GM12865 (cell line): ENCODE measurements around the gene ROR2.
"Not testable (repeated sequence)": the region's sequence is repeated elsewhere in the genome, so short reads cannot be mapped to it uniquely, and the experiment has no call there.

ENCODE experiments used
- DNase-seq: peaks from one replicate; pipeline ENCODE4 v3.0.0; 2010; ENCODE audit warnings: low read depth
- H3K4me3 ChIP-seq: 2 replicates; pipeline ENCODE4 v1.5.1; 2011; ENCODE audit warnings: mild to moderate bottlenecking, low read depth, low read length, control low read depth
- CTCF ChIP-seq: IDR thresholded peaks from 2 replicates; pipeline ENCODE4 v1.5.1; 2011; ENCODE audit warnings: low read length, control low read depth, low read depth, inconsistent platforms; ENCODE audit not compliant: insufficient read depth; ENCODE audit errors: missing control alignments

Gene ROR2

GRCh38 chr9:91644433-91644832, 305.6 kb downstream of the ROR2 start:
- DNase-seq: no peak
- no peak overlapping the region for H3K4me3 ChIP-seq
- TF ChIP-seq CTCF: no peak

DNA sequence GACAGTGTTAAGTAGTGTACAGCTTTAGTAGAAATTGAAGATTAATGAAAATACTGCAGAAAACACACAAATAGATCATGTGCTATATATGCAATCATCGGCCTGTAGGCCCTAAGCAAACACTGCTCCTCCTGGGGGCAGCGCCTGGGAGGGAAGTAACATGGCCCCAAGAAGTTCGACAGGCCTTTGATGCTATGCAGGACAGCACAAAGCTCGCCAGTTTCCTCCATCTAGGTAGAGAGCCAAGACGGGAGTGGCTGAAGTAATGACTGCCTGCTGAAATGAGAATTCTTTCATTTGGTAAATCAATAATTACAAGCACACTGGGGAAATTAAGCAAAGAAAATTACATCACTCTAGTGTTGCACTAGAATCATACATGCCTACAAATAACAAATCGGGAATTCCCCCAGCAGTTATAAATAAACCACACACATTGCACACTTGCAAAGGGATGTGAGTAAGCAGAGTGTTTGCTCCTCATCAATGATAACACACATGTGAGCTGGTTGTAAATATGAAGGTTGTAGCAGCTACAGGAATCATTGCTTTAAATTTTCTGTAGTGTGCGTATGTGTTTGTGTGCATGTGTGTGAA, 306.4 kb downstream of the ROR2 start:
- TF ChIP-seq CTCF: no peak
- no peak for DNase-seq
- no peak overlapping the region for H3K4me3 ChIP-seq

GRCh38 chr9:91642771-91643170, 307.3 kb downstream of the ROR2 start:
- no peak for TF ChIP-seq CTCF
- H3K4me3 ChIP-seq: no peak overlapping the region
- DNase-seq: no peak

DNA sequence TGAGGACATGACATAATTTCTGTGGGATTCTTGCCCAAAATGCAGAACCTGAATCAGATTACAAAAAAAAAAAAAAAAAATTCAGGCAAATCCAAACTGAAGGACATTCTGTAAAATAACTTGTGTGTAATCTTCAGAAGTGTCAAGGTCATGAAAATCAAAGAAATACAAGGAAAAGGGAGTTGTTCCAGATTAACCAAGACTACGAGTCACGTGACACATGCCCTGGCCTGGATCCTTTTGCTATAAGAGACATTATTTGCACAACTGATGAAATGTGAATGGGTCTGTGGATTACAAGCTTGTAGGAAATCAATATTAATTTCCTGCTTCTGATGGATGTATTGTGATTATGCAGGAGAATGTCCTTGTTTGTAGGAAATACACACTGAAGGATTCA, 309.6 kb downstream of the ROR2 start:
- no peak for DNase-seq
- no peak for TF ChIP-seq CTCF
- H3K4me3 ChIP-seq: no peak overlapping the region

DNA sequence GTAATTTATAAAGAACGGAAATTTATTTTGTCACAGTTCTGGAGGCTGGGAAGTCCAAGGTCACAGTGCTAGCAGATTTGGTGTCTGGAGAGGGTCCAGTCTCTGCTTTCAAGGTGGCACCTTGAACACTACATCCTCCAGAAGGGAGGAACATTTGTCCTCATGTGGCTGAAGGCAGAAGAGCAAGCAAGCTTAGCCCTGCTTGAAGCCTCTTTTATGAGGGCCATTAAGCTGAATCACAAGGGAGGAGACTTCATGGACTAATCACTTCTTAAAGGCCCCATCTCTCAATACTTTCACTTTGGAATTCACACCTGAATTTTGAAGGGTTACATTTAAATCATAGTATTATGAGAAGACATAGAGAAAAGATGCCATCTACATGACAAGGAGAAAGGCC, 311.0 kb downstream of the ROR2 start:
- DNase-seq: no peak
- H3K4me3 ChIP-seq: no peak overlapping the region
- TF ChIP-seq CTCF: no peak

DNA sequence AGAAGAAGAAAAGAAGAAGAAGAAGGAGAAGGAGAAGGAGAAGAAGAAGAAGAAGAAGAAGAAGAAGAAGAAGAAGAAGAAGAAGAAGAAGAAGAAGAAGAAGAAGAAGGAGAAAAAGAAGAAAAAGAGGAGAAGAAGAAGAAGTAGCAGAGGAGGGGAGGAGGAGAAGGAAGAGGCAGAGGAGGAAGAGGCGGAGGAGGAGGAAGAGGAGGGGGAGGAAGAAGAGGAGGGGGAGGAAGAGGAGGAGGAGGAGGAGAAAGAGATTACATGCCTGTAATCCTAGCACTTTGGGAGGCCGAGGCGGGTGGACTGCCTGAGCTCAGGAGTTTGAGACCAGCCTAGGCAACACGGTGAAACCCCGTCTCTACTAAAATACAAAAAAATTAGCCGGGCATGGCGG, 315.2 kb downstream of the ROR2 start:
- H3K4me3 ChIP-seq, DNase-seq: not testable (repeated sequence)

DNA sequence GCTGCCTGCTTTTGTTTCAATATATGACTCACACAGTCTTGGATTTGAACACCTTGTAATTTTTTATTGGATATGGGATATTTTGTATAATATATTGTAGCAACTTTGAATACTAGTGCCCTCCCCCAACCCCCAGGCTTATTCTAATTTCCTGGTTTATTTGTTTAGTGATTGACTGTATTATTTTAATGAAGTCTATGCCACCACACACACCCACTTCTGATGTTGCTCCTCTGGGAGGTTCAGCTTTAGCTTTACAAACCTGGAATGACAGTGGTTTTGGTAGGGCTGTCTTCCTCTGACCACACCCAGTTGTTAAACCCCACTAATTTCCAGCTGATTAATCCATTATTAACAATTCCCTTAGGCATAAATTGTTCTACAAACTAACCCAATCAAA, 320.3 kb downstream of the ROR2 start:
- no peak for DNase-seq
- TF ChIP-seq CTCF: no peak
- H3K4me3 ChIP-seq: no peak overlapping the region

DNA sequence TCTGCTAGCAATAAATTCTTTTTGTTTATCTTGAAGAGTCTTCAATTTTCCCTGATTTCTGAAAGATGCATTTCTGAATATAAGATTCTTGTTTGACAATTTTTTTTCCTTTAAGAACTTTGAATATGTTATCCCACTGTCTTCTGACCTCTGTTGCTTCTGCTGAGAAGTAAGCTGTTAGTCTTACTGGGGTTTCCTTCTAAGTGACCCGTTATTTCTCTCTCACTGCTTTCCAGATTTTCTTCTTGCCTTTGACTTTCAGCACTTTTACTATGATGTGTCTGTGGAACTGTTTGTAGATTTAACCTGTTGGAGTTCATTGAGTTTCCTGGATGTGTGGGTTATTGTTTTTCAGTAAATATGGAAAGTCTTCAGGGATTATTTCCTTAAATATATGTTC, 321.1 kb downstream of the ROR2 start:
- no peak for DNase-seq
- TF ChIP-seq CTCF: no peak
- no peak overlapping the region for H3K4me3 ChIP-seq
